H1 (cell line): ENCODE data around the gene TUBE1.

Source experiments
- CTCF ChIP-seq, 3 experiments: IDR thresholded peaks; 1 replicate in 2 of 3; 2 replicates in 1 of 3; pipeline versions ENCODE4 v1.5.1 to v1.6.1; 2011; ENCODE audit warnings: low read length in 3 of 3, mild to moderate bottlenecking in 3 of 3, inconsistent platforms in 2 of 3, low read depth in 1 of 3, moderate library complexity in 1 of 3; ENCODE audit not compliant: insufficient read depth in 1 of 3; ENCODE audit errors: control extremely low read depth in 1 of 3
- EP300 ChIP-seq, 2 experiments: IDR thresholded peaks; 1 replicate in 1 of 2; 2 replicates in 1 of 2; pipeline ENCODE4 v1.6.1; 2011 to 2012; ENCODE audit warnings: low read depth in 2 of 2, low read length in 2 of 2, mild to moderate bottlenecking in 2 of 2, borderline replicate concordance in 1 of 2, inconsistent platforms in 1 of 2, moderate library complexity in 1 of 2
- POLR2A ChIP-seq, 2 experiments: IDR thresholded peaks; 1 replicate in 1 of 2; 2 replicates in 1 of 2; pipeline ENCODE4 v1.6.1; 2011; ENCODE audit warnings: low read depth in 2 of 2, low read length in 2 of 2, mild to moderate bottlenecking in 2 of 2; ENCODE audit errors: control extremely low read depth in 1 of 2
- POLR2AphosphoS5 ChIP-seq: IDR thresholded peaks from 2 replicates; pipeline ENCODE4 v1.6.1; 2011; ENCODE audit warnings: low read depth, low read length

DNA sequence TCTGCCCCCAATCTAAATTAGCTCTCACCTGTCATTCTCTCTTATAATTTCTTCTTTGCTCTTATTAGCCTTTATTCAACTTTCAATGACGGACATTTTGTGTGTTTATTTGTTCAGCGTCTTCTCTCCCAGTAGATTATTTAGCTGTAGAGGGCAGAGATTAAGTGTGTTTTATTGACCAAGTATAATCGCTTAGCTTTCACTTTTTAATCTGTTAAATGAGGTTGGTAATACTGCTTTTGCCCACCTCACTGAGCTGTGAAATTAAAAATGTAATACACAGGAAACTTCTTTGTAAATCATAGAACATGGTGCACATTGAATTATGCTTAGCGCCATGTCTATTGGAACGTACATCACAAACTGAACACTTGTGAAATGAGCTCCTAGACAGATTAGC lies 36.9 kb downstream of the TUBE1 start:
- no peak for TF ChIP-seq CTCF (IDR thresholded peaks at IDR 0.05; ENCODE audit: control extremely low read depth in 1 of 3, insufficient read depth in 1 of 3, low read depth in 1 of 3, low read length in 3 of 3)
- TF ChIP-seq POLR2AphosphoS5: no peak
- no peak for TF ChIP-seq POLR2A (IDR thresholded peaks at IDR 0.05; ENCODE audit: control extremely low read depth in 1 of 2, low read depth in 2 of 2, low read length in 2 of 2)
- TF ChIP-seq EP300 (IDR thresholded peaks at IDR 0.05; ENCODE audit: borderline replicate concordance in 1 of 2, low read depth in 2 of 2, low read length in 2 of 2): no peak
